Endothelial cell of umbilical vein (primary cell): ENCODE results near the gene ZHX3. TPM values are rescaled to one million over a fixed set of nuclear protein-coding genes. Genes with fewer than 3 reads are reported as not detected.

ENCODE experiments used
- BruUV-seq: library from RNA; stranded (reverse); fragments of 400-500 nt; replicated peaks from 2 replicates; lab custom pipeline; 2021; lab: Mats Ljungman, UMichigan
- CTCF ChIA-PET: fragments of 300-600, 350-600 bp; sonication (Branson Sonifier 250); formaldehyde crosslinking; loops from one replicate; lab custom pipeline; 2021; ENCODE audit warnings: antibody characterized with exemption, inconsistent platforms; lab: Charles Lee
- POLR2A ChIA-PET: fragments of 300-600, 350-600 bp; sonication (Branson Sonifier 250); formaldehyde crosslinking; loops from one replicate; lab custom pipeline; 2021; ENCODE audit warnings: antibody characterized with exemption, inconsistent platforms; lab: Charles Lee
- DNase-seq: peaks from one replicate; pipeline ENCODE4 v3.0.0-alpha.2; 2011; ENCODE audit warnings: low read depth, low spot score
- FAIRE-seq: peaks from 2 replicates; lab custom pipeline; 2011; peaks lifted over from hg19 to GRCh38; lab: Jason Lieb, UNC
- H2AFZ ChIP-seq: 2 replicates; pipeline ENCODE4 v1.6.0; 2012; ENCODE audit warnings: low read depth, low read length, control low read depth, inconsistent platforms
- H3K27ac ChIP-seq: 2 replicates; pipeline ENCODE4 v1.5.1; 2011; ENCODE audit warnings: low read depth, mild to moderate bottlenecking, control low read depth, low read length, moderate library complexity; ENCODE audit not compliant: insufficient read depth
- H3K27me3 ChIP-seq, 2 experiments: 2 replicates each; pipeline versions ENCODE4 v1.6.0 to v1.6.1; 2011; ENCODE audit warnings: low read length in 2 of 2, mixed read lengths in 1 of 2; ENCODE audit not compliant: control insufficient read depth in 2 of 2, insufficient read depth in 2 of 2
- H3K36me3 ChIP-seq, 2 experiments: 2 replicates in 1 of 2; 3 replicates in 1 of 2; pipeline ENCODE4 v1.5.1; 2011; ENCODE audit warnings: low read length in 2 of 2, mild to moderate bottlenecking in 1 of 2, moderate library complexity in 1 of 2; ENCODE audit not compliant: control insufficient read depth in 2 of 2, insufficient read depth in 2 of 2; ENCODE audit errors: extremely low read depth in 1 of 2
- H3K4me1 ChIP-seq: 3 replicates; pipeline ENCODE4 v1.5.1; 2011; ENCODE audit warnings: mild to moderate bottlenecking, low read length; ENCODE audit not compliant: control insufficient read depth, insufficient read depth; ENCODE audit errors: extremely low read depth
- H3K4me2 ChIP-seq: 2 replicates; pipeline ENCODE4 v1.6.1; 2011; ENCODE audit warnings: low read length, control low read depth, mixed read lengths; ENCODE audit not compliant: insufficient read depth
- H3K4me3 ChIP-seq, 3 experiments: fragments of 200-600 bp in 1 of 3; sonication (generic), shearing (Covaris generic) in 1 of 3; replicated peaks in 1 of 3; 2 replicates each; pipeline ENCODE4 v1.5.1; 2011 to 2016; ENCODE audit warnings: control low read depth in 3 of 3, low read length in 3 of 3, mild to moderate bottlenecking in 2 of 3, inconsistent platforms in 1 of 3, low read depth in 1 of 3, moderate library complexity in 1 of 3; ENCODE audit not compliant: insufficient read depth in 1 of 3
- H3K79me2 ChIP-seq: 2 replicates; pipeline ENCODE4 v1.6.0; 2012; ENCODE audit warnings: low read length, inconsistent platforms; ENCODE audit not compliant: control insufficient read depth, insufficient read depth
- H3K9ac ChIP-seq: replicated peaks from 2 replicates; pipeline ENCODE3; 2011; ENCODE audit warnings: low read length, control low read depth; ENCODE audit not compliant: insufficient read depth; ENCODE audit errors: extremely low read depth
- H3K9me1 ChIP-seq: replicated peaks from 3 replicates; pipeline ENCODE4 v1.6.0; 2011; ENCODE audit warnings: mild to moderate bottlenecking, low read length; ENCODE audit not compliant: control insufficient read depth, insufficient read depth; ENCODE audit errors: extremely low read depth
- H3K9me3 ChIP-seq: replicated peaks from 2 replicates; pipeline ENCODE4 v1.5.1; 2012; ENCODE audit warnings: low read length, inconsistent platforms; ENCODE audit not compliant: control insufficient read depth, insufficient read depth
- H4K20me1 ChIP-seq: replicated peaks from 2 replicates; pipeline ENCODE3; 2011; ENCODE audit warnings: mild to moderate bottlenecking, low read length; ENCODE audit not compliant: control insufficient read depth, insufficient read depth; ENCODE audit errors: extremely low read depth
- CTCF ChIP-seq, 2 donors: IDR thresholded peaks; 1 replicate in 1 of 2; 2 replicates in 1 of 2; pipeline ENCODE4 v1.5.1; 2011; ENCODE audit warnings: low read length in 2 of 2, mild to moderate bottlenecking in 2 of 2, moderate library complexity in 2 of 2, control low read depth in 1 of 2, inconsistent platforms in 1 of 2, low read depth in 1 of 2; ENCODE audit not compliant: insufficient read depth in 1 of 2; ENCODE audit errors: extremely low read depth in 1 of 2
- EZH2 ChIP-seq: IDR thresholded peaks from 2 replicates; pipeline ENCODE4 v1.6.1; 2012; ENCODE audit warnings: borderline replicate concordance, low read depth, mild to moderate bottlenecking, moderate library complexity, low read length, inconsistent platforms; ENCODE audit not compliant: severe bottlenecking
- FOS ChIP-seq: IDR thresholded peaks from 2 replicates; pipeline ENCODE4 v1.6.1; 2011; ENCODE audit warnings: mild to moderate bottlenecking, low read length, moderate library complexity, borderline replicate concordance; ENCODE audit not compliant: insufficient read depth
- GATA2 ChIP-seq: IDR thresholded peaks from 2 replicates; pipeline ENCODE4 v1.7.0; 2011; ENCODE audit warnings: low read depth, mild to moderate bottlenecking, moderate library complexity, mixed read lengths, low read length; ENCODE audit not compliant: insufficient read length, insufficient read depth
- JUN ChIP-seq: IDR thresholded peaks from 2 replicates; pipeline ENCODE4 v1.6.1; 2011; ENCODE audit warnings: borderline replicate concordance, low read depth; ENCODE audit not compliant: insufficient read length, insufficient read depth
- dilution Hi-C: fragments of 300-500 bp; cut with MboI; formaldehyde crosslinking; loops from one replicate; pipeline ENCODE4 v1.15.0; 2019; ENCODE audit warnings: low sequenced_read_pairs; ENCODE audit not compliant: extremely low pct_ligation_motif_present
- intact Hi-C: fragments of 100-400 bp; cut with micrococcal nuclease; formaldehyde crosslinking; loops from one replicate; pipeline ENCODE4 v1.10.0; 2022
- polyA plus RNA-seq, 4 experiments: library from polyadenylated mRNA; depleted of rRNA in 3 of 4; stranded (reverse) in 3 of 4; unstranded in 1 of 4; fragments of >200 nt; gene quantifications; 2 replicates each; pipeline versions ENCODE4 v1.2.1 to v1.2.3, GENCODE V29; 2011 to 2012; ENCODE audit warnings: missing spikeins in 1 of 4
- total RNA-seq: library from RNA; stranded (reverse); gene quantifications from 2 replicates; pipeline ENCODE4 v1.2.3, GENCODE V29; 2021
- TF ChIP-seq, protein P1 (sequence below): IDR thresholded peaks from 2 replicates; pipeline ENCODE4 v1.6.1; 2011; ENCODE audit not compliant: insufficient read depth, insufficient read length

Gene ZHX3
- total and polyA plus RNA-seq, 2 donors (not counting 3 experiments of a cell fraction or from before 2014, with no cell fraction given) = 7.4 to 17.8 TPM

- peaks cover 3% of the 10 kb centered on the region for H3K4me1 ChIP-seq
- dilution Hi-C loops = no loop called here
- CTCF ChIA-PET = interaction anchor here (1.2 to 3.0 kb wide), 3 partner anchors 11 to 32 kb away, joined by 3 to 16 read pairs (median 4); no protein-coding TSS in a partner anchor
- H3K9me3 ChIP-seq = no peaks in the 10 kb centered on the region
- no peaks in the 10 kb centered on the region for H3K27me3 ChIP-seq
- H3K9ac ChIP-seq = no peak overlapping the region
- TF ChIP-seq FOS (peak; percentile 50), JUN (no peak)
- intact Hi-C loops = no loop called here
- FAIRE-seq (no peak), DNase-seq (peak; percentile 22)
- H3K4me3 ChIP-seq = no peak overlapping the region
- no peak overlapping the region for H2AFZ ChIP-seq
- H4K20me1 ChIP-seq = no peaks in the 10 kb centered on the region
- no TSS peak for BruUV-seq
- no peaks in the 10 kb centered on the region for H3K79me2 ChIP-seq
- no peak overlapping the region for H3K4me2 ChIP-seq
- POLR2A ChIA-PET = no interaction called here
- no peaks in the 10 kb centered on the region for H3K36me3 ChIP-seq
- no peaks in the 10 kb centered on the region for H3K9me1 ChIP-seq
- no peak overlapping the region for H3K27ac ChIP-seq
Measured at GRCh38 chr20:41213150-41213820, 104.2 kb downstream of the ZHX3 start.

- intact Hi-C loops = no loop called here
- H3K36me3 ChIP-seq = no peaks in the 10 kb centered on the region
- no peak overlapping the region for H3K9ac ChIP-seq
- POLR2A ChIA-PET = no interaction called here
- no peaks in the 10 kb centered on the region for H4K20me1 ChIP-seq
- no peak for TF ChIP-seq GATA2
- TF ChIP-seq EZH2 = no peak
- TF ChIP-seq CTCF (IDR thresholded peaks at IDR 0.05; ENCODE audit: extremely low read depth in 1 of 2, insufficient read depth in 1 of 2, low read depth in 1 of 2, low read length in 2 of 2) = no peak
- TF ChIP-seq, protein P1, sequence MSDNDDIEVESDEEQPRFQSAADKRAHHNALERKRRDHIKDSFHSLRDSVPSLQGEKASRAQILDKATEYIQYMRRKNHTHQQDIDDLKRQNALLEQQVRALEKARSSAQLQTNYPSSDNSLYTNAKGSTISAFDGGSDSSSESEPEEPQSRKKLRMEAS = no peak
- no peak overlapping the region for H3K4me2 ChIP-seq
- CTCF ChIA-PET = no interaction called here
- DNase-seq (no peak), FAIRE-seq (no peak)
- no TSS peak for BruUV-seq
- H3K9me3 ChIP-seq = no peaks in the 10 kb centered on the region
- no peaks in the 10 kb centered on the region for H3K79me2 ChIP-seq
- peaks cover 13% of the 10 kb centered on the region for H3K4me1 ChIP-seq
- no peaks in the 10 kb centered on the region for H3K27me3 ChIP-seq
- H3K4me3 ChIP-seq = no peak overlapping the region
- dilution Hi-C loops = no loop called here
- no peak overlapping the region for H3K27ac ChIP-seq
- H3K9me1 ChIP-seq = no peaks in the 10 kb centered on the region
- H2AFZ ChIP-seq = no peak overlapping the region
Measured at GRCh38 chr20:41205313-41205712, 112.2 kb downstream of the ZHX3 start.
